ENCODE measurements around the gene ARPIN.
"Not testable (repeated sequence)": the region's sequence is repeated elsewhere in the genome, so short reads cannot be mapped to it uniquely, and the experiment has no call there.

The ARPIN gene

GRCh38 chr15:89912674-89913396, at the start of gene ARPIN:
Gene ARPIN, minus strand, starts transcription at chr15:89912952. Its CDS starts 117 bp downstream, at chr15:89912835.
- no peak for DNase-seq

- no peak for DNase-seq
Observed at GRCh38 chr15:89958107-89958805, 45.5 kb upstream of the ARPIN start.

- not testable (repeated sequence) for DNase-seq
Observed at GRCh38 chr15:89955449-89955998, 42.8 kb upstream of the ARPIN start.

- DNase-seq = no peak
Observed at GRCh38 chr15:89954541-89954940, 41.8 kb upstream of the ARPIN start.

- no peak for DNase-seq
Observed at GRCh38 chr15:89948796-89949195, 36.0 kb upstream of the ARPIN start.

- DNase-seq = no peak
Observed at GRCh38 chr15:89947385-89947784, 34.6 kb upstream of the ARPIN start.

GRCh38 chr15:89946681-89947299, 34.0 kb upstream of the ARPIN start:
- DNase-seq = no peak

- DNase-seq = not testable (repeated sequence)
Observed at GRCh38 chr15:89943721-89944120, 31.0 kb upstream of the ARPIN start.

GRCh38 chr15:89939910-89940309, 27.2 kb upstream of the ARPIN start:
- DNase-seq = no peak

- DNase-seq = not testable (repeated sequence)
Observed at GRCh38 chr15:89939377-89939776, 26.6 kb upstream of the ARPIN start.

GRCh38 chr15:89937365-89938350, 24.9 kb upstream of the ARPIN start:
- no peak for DNase-seq

GRCh38 chr15:89936786-89937265, 24.1 kb upstream of the ARPIN start:
- DNase-seq = no peak

- DNase-seq = peak; percentile 7
Observed at GRCh38 chr15:89936051-89936785, 23.5 kb upstream of the ARPIN start.

GRCh38 chr15:89932880-89933279, 20.1 kb upstream of the ARPIN start:
- DNase-seq = no peak

- no peak for DNase-seq
Observed at GRCh38 chr15:89928421-89928820, 15.7 kb upstream of the ARPIN start.

- no peak for DNase-seq
Observed at GRCh38 chr15:89926158-89926557, 13.4 kb upstream of the ARPIN start.

- DNase-seq = no peak
Observed at GRCh38 chr15:89917442-89918101, 4.8 kb upstream of the ARPIN start.

GRCh38 chr15:89916660-89917059, 3.9 kb upstream of the ARPIN start:
- no peak for DNase-seq

GRCh38 chr15:89912145-89912673, 543 bp downstream of the ARPIN start:
- DNase-seq = no peak

- no peak for DNase-seq
Observed at GRCh38 chr15:89910891-89911626, 1.7 kb downstream of the ARPIN start.

Data from hematopoietic multipotent progenitor cell treated with erythropoietin and hydrocortisone succinate and interleukin-3 and kit ligand, for 8 days (in vitro differentiated cells).